HG03439 (cell line): ENCODE data around the gene SLAMF1.
"Not testable (repeated sequence)": the region's sequence is repeated elsewhere in the genome, so short reads cannot be mapped to it uniquely, and the experiment has no call there.

ENCODE experiments used
- ATAC-seq: cut with Tn5 transposase; IDR thresholded peaks from one replicate; pipeline ENCODE4 v1.9.1; 2021; ENCODE audit warnings: mild to moderate bottlenecking, moderate library complexity; ENCODE audit not compliant: unreplicated experiment

Gene SLAMF1

DNA sequence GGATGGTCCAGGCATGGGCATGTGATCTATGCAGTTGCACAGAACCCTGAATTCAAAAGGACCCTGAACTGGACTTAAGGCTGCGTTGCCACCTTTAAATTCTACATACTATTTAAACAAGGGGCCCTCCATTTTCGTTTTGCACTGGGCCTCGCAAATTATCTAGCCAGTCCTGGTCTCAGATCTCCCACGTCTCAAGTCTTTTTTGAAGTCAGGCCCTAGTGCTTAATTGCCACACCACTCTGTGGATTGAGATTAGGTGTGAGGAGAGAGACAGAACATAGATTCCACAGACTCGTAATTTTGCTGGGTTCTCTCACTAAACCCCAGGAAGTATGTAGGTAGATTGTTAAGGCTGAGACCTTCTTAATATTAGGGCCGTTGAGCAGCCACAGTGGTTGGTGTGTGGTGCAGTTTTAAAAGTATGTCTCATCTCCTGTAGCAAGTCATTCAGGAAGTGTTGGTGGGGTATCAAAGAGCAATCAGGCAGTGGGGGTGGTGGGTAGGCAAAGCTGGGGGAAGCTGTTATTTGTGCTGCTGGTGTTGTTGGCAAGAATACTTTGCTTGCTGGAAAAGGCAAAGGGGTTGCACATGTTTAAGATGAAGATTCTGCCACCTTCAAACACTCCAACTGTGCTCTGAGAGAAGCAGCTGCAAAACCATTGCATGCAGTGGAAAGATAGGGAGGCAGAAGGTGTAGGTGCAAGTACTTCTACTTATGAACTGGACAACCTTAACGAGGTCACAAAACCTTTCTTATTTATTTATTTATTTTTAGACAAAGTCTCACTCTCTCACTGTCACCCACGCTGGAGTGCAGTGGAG lies 78.8 kb downstream of the SLAMF1 start:
- no peak for ATAC-seq

DNA sequence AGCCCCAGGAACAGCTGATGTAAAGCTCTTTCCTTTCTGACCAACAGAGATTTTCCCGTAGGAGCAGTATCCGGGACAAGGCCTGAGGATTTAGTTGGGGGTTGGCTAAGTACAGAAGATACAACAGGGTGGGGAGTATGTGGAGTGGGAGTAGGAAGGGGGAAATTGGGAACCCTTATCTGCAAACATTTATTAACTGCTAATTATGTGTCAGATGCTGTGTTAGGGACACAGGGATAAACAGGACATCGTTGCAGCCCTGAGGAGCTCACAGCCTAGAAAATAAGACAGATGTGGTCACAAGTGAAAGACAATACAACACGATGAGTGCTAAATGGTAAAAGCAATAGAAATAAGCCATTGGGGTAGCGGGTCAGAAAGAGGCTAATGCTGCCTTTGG lies 79.5 kb downstream of the SLAMF1 start:
- ATAC-seq = no peak

DNA sequence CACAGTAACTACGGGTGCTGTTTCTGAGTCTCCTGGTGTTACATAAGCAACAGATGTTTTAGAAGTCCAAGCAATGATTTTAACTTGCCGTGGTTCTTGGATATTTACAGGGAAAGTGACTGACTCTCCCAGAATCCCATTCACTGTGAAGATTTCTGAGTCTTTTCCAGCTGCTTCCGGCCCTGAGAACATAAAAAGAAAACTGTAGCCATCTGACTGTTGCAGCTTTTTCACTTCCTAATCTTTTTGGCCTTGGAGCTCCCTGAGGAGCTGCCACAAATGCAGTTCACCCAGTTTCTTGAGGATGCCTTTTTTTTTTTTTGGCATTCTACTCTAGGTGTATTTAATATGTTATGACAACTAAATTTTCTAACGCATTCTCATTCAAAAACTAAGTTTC lies 81.3 kb downstream of the SLAMF1 start:
- ATAC-seq = no peak

DNA sequence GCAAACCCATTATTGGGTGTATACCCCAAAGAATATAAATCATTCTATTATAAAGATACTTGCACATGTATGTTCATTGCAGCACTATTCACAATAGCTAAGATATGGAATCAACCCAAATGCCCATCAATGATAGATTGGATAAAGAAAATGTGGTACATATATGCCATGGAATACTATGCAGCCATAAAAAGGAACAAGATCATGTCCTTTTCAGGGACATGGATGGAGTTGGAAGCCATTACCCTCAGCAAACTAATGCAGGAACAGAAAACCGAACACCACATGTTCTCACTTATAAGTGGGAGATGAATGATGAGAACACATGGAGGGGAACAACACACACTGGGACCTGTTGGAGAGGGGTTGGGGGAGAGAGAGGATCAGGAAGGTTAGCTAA lies 83.6 kb downstream of the SLAMF1 start:
- not testable (repeated sequence) for ATAC-seq

DNA sequence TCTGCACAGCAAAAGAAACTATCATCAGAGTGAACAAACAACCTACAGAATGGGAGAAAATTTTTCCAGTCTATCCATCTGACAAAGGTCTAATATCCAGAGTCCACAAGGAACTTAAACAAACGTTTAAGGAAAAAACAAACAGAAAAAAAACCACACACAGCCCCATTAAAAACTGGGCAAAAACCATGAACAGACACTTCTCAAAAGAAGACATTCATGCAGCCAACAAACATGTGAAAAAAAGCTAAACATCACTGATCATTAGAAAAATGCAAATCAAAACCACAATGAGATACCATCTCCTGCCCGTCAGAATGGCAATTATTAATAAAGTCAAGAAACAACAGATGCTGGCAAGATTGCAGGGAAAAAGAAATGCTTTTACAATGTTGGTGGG lies 84.1 kb downstream of the SLAMF1 start:
- not testable (repeated sequence) for ATAC-seq

DNA sequence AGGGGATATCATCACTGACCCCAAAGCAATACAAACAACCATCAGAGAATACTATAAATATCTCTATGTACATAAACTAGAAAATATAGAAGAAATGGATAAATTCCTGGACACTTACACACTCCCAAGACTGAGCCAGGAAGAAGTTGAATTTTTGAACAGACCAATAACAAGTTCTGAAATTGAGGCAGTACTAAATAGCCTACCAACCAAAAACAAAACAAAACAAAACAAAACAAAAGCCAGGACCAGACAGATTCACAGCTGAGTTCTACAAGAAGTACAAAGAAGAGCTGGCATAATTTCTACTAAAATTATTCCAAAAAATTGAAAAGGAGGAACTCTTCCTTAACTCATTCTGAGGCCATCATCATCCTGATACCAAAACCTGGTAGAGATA lies 86.0 kb downstream of the SLAMF1 start:
- no peak for ATAC-seq

DNA sequence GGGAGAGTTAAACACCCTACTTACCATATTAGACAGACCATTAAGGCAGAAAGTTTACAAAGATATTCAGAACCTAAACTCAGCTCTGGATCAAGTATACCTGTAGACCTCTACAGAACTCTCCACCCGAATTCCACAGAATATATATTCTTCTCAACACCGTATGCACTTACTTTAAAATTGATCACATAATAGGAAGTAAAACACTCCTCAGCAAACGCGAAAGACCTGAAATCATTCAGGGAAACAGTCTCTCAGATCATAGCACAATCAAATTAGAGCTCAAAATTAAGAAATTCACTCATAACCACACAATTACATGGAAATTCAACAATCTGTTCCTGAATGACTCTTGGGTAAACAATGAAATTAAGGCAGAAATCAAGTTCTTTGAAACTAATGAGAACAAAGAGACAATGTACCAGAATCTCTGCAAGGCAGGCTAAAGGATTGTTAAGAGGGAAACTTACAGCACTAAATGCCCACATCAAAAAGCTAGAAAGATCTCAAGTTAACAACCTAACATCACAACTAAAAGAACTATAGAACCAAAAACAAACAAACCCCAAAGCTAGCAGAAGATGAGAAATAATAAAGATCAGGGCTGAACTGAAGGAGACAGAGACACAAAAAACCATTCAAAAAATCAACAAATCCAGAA lies 86.7 kb downstream of the SLAMF1 start:
- no peak for ATAC-seq

DNA sequence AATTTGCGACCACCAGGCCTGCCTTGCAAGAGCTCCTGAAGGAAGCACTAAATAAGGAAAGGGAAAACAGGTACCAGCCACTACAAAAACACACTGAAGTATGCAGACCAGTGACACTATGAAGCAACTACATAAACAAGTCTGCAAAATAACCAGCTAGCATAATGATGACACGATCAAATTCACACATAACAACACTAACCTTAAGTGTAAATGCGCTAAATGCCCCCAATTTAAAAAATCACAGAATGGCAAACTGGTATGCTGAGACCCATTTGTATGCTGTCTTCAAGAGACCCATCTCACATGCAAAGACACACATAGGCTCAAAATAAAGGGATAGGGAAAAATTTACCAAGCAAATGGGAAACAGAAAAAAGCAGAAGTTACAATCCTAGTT lies 87.4 kb downstream of the SLAMF1 start:
- not testable (repeated sequence) for ATAC-seq

DNA sequence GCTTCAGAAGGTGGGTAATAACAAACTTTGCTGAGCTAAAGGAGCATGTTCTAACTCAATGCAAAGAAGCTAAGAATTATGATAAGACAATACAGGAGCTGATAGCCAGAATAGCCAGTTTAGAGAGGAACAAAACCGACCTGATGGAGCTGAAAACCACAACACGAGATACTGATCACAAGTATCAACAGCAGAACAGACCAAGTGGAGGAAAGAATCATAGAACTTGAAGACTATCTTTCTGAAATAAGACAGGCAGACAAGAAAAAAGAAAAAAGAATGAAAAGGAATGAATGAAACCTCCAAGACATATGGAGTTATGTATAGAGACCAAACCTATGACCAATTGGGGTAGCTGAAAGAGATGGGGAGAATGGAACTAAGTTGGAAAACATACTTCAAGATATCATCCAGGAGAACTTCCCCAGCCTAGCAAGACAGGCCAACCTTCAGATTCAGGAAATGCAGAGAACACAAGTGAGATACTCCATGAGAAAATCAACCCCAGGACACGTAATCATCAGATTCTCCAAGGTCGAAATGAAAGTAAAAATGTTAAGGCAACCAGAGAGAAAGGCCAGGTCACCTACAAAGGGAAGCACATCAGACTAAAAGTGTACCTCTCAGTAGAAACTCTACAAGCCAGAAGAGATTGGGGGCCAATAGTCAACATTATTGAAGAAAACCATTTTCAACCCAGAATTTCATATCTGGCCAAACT lies 88.0 kb downstream of the SLAMF1 start:
- no peak for ATAC-seq
